Sigmoid colon (tissue), 3 donors: ENCODE measurements around the gene ASPHD1.

Experiments used
- CTCF ChIP-seq, 4 experiments: fragments of 450-650 bp in 3 of 4; fragments of 200-600 bp in 1 of 4; IDR thresholded peaks; one replicate each; pipeline ENCODE4 v1.5.1; 2016 to 2019; ENCODE audit warnings: antibody characterized with exemption in 4 of 4, mild to moderate bottlenecking in 3 of 4, moderate library complexity in 2 of 4
- POLR2A ChIP-seq, 2 donors: fragments of 450-650 bp; IDR thresholded peaks; one replicate each; pipeline ENCODE4 v1.6.1; 2016; ENCODE audit warnings: antibody characterized with exemption in 2 of 2, mild to moderate bottlenecking in 2 of 2, moderate library complexity in 2 of 2

- TF ChIP-seq POLR2A (IDR thresholded peaks at IDR 0.05) (no peak), CTCF (IDR thresholded peaks at IDR 0.05) (no peak)
Measured at GRCh38 chr16:29920288-29921033, 20.2 kb downstream of the ASPHD1 start.
